Sigmoid colon (tissue), 7 donors: ENCODE measurements around the gene UBE2N. TPM values are rescaled to one million over a fixed set of nuclear protein-coding genes. Genes with fewer than 3 reads are reported as not detected.

Experiments
- DNase-seq: peaks from one replicate; pipeline ENCODE4 v3.0.0-alpha.2; 2019
- H3K27ac ChIP-seq, 4 donors: fragments of 200-600 bp; sonication (generic); one replicate each; pipeline ENCODE4 v1.5.1; 2016 to 2019; ENCODE audit warnings: mild to moderate bottlenecking in 1 of 4
- H3K27me3 ChIP-seq, 3 donors: fragments of 200-600 bp; sonication (generic); one replicate each; pipeline ENCODE4 v1.5.1; 2019; ENCODE audit warnings: mild to moderate bottlenecking in 1 of 3
- H3K36me3 ChIP-seq, 4 donors: fragments of 200-600 bp; sonication (generic); one replicate each; pipeline ENCODE4 v1.5.1; 2016 to 2019
- H3K4me1 ChIP-seq, 4 donors: fragments of 200-600 bp; sonication (generic); one replicate each; pipeline ENCODE4 v1.5.1; 2017 to 2019
- H3K4me3 ChIP-seq, 4 donors: fragments of 200-600 bp; sonication (generic); one replicate each; pipeline ENCODE4 v1.5.1; 2017 to 2019; ENCODE audit warnings: mild to moderate bottlenecking in 2 of 4, moderate library complexity in 1 of 4
- H3K9me3 ChIP-seq, 4 donors: fragments of 200-600 bp in 3 of 4; sonication (generic) in 3 of 4; one replicate each; pipeline versions ENCODE4 v1.5.1 to v1.6.1; 2013 to 2019
- CTCF ChIP-seq, 4 experiments: fragments of 450-650 bp in 3 of 4; fragments of 200-600 bp in 1 of 4; IDR thresholded peaks; one replicate each; pipeline ENCODE4 v1.5.1; 2016 to 2019; ENCODE audit warnings: antibody characterized with exemption in 4 of 4, mild to moderate bottlenecking in 3 of 4, moderate library complexity in 2 of 4
- EP300 ChIP-seq, 4 donors: sonication (generic); formaldehyde crosslinking; IDR thresholded peaks; one replicate each; pipeline ENCODE4 v1.6.1; 2017; ENCODE audit warnings: antibody characterized with exemption in 4 of 4
- POLR2A ChIP-seq, 2 donors: fragments of 450-650 bp; IDR thresholded peaks; one replicate each; pipeline ENCODE4 v1.6.1; 2016; ENCODE audit warnings: antibody characterized with exemption in 2 of 2, mild to moderate bottlenecking in 2 of 2, moderate library complexity in 2 of 2
- POLR2AphosphoS5 ChIP-seq, 4 donors: sonication (generic); formaldehyde crosslinking; IDR thresholded peaks; one replicate each; pipeline ENCODE4 v1.6.1; 2017; ENCODE audit warnings: antibody characterized with exemption in 4 of 4
- WGBS, 2 donors: extraction: QIAGEN DNeasy Blood & Tissue Kit; methylation state at CpG; one replicate each; pipeline ENCODE4 v1.1.7; 2013; 5-methylcytosine and 5-hydroxymethylcytosine counted together
- intact Hi-C: fragments of 100-400 bp; cut with DNase I; formaldehyde crosslinking; loops from one replicate; pipeline ENCODE4 v1.15.1; 2023
- polyA plus RNA-seq, 3 donors: library from polyadenylated mRNA; stranded (reverse); fragments of 200-250 nt; gene quantifications; one replicate each; pipeline ENCODE4 v1.2.3, GENCODE V29; 2013
- total RNA-seq, 4 donors: library from RNA; depleted of rRNA; stranded (reverse); fragments of >200 nt; gene quantifications; one replicate each; pipeline ENCODE4 v1.1.0, GENCODE V29; 2016
- donor health status: healthy with polysubstance abuse.
- donor health status: Bipolar disorder and iron deficiency.
- donor health status: healthy.

UBE2N gene
- total and polyA plus RNA-seq, 7 donors, result 23.0 to 102 (median 28.0) TPM

- Histone ChIP-seq H3K4me1 (peaks cover under 1 to 32% (median 15%) of the 10 kb centered on the region in 4 donors), H3K27me3 (no peaks in the 10 kb centered on the region), H3K4me3 (no peak overlapping the region), H3K27ac (peak overlapping the region; percentile 94 to 97 (median 96)), H3K9me3 (no peaks in the 10 kb centered on the region), H3K36me3 (no peaks in the 10 kb centered on the region)
- intact Hi-C loops, result loop anchor here (5.0 to 10.0 kb wide), 3 partner anchors 194 to 451 kb away; partner anchors contain the start of gene EEA1
- TF ChIP-seq POLR2AphosphoS5 (IDR thresholded peaks at IDR 0.05) (no peak), POLR2A (IDR thresholded peaks at IDR 0.05) (no peak), EP300 (IDR thresholded peaks at IDR 0.05) (no peak), CTCF (IDR thresholded peaks at IDR 0.05) (no peak)
- WGBS, 2 donors, result 94% methylated on average over 6 of the region's 6 CpGs
- DNase-seq, result no peak
Observed at GRCh38 chr12:93375906-93376305, 65.8 kb downstream of the UBE2N start.

DNA sequence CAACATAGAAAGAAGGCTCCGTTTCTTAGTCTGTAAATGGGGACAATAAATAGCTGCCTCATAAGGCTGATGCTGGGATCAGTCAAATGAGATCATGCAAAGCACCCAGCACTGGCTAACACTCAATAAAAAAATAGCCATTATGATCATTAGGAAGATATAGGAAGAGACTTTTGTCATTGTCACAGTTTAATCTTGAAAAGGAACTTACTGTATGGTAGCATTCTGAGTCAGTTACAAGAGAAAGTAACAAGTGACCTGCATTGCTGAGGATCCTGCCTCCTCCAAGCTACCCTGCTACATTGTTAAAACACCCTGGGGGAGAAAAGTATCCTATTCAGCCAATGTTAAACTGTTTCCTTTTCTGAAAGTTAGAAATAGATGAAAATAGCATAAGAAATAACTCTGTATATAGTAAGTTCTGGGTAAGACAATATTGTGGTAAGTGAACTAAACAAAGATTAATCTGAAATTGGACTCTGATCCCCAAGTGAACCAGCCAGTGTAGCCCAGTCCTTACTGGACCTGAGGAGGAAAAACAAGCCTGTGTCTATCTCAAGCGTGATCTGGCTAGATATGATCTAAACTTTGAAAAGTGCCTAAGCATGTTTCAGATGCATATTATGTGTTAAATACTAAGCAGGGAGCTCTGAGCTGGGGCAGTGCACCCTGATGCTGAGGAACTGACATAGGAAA lies 67.6 kb downstream of the UBE2N start:
- intact Hi-C loops, result loop anchor here (10.0 kb wide), 1 partner anchor 449 kb away; the partner anchor contains the start of gene EEA1
- WGBS, 2 donors, result 22 to 66% methylated on average over 2 of the region's 2 CpGs
- DNase-seq, result no peak
- no peaks in the 10 kb centered on the region for H3K9me3 ChIP-seq
- H3K4me1 ChIP-seq, result peaks cover 0 to 19% (median 5%) of the 10 kb centered on the region in 4 donors
- no peak overlapping the region for H3K27ac ChIP-seq
- H3K4me3 ChIP-seq, result no peak overlapping the region
- no peak for TF ChIP-seq POLR2A (IDR thresholded peaks at IDR 0.05)
- TF ChIP-seq EP300 (IDR thresholded peaks at IDR 0.05), result no peak
- H3K27me3 ChIP-seq, result no peaks in the 10 kb centered on the region
- H3K36me3 ChIP-seq, result no peaks in the 10 kb centered on the region

- 96 to 98% methylated on average over 6 of the region's 6 CpGs for WGBS, 2 donors
- H3K27ac ChIP-seq, result no peak overlapping the region
- intact Hi-C loops, result loop anchor here (10.0 kb wide), 1 partner anchor 446 kb away; the partner anchor contains the start of gene EEA1
- DNase-seq, result no peak
- no peaks in the 10 kb centered on the region for H3K36me3 ChIP-seq
- no peaks in the 10 kb centered on the region for H3K9me3 ChIP-seq
- H3K4me1 ChIP-seq, result peaks cover 0 to 5% (median 0%) of the 10 kb centered on the region in 4 donors
- no peak overlapping the region for H3K4me3 ChIP-seq
- no peaks in the 10 kb centered on the region for H3K27me3 ChIP-seq
- TF ChIP-seq EP300 (IDR thresholded peaks at IDR 0.05) (no peak), POLR2A (IDR thresholded peaks at IDR 0.05) (no peak), CTCF (IDR thresholded peaks at IDR 0.05) (no peak), POLR2AphosphoS5 (IDR thresholded peaks at IDR 0.05) (no peak)
Observed at GRCh38 chr12:93370947-93371346, 70.8 kb downstream of the UBE2N start.

GRCh38 chr12:93369505-93369904 lies 72.2 kb downstream of the UBE2N start:
- intact Hi-C loops, result no loop called here
- no peaks in the 10 kb centered on the region for H3K9me3 ChIP-seq
- no peaks in the 10 kb centered on the region for H3K4me1 ChIP-seq
- no peak overlapping the region for H3K4me3 ChIP-seq
- no peak overlapping the region for H3K27ac ChIP-seq
- TF ChIP-seq EP300 (IDR thresholded peaks at IDR 0.05), result no peak
- no peak for TF ChIP-seq POLR2A (IDR thresholded peaks at IDR 0.05)
- no peak for TF ChIP-seq CTCF (IDR thresholded peaks at IDR 0.05)
- TF ChIP-seq POLR2AphosphoS5 (IDR thresholded peaks at IDR 0.05), result no peak
- H3K36me3 ChIP-seq, result no peaks in the 10 kb centered on the region
- no peak for DNase-seq
- H3K27me3 ChIP-seq, result no peaks in the 10 kb centered on the region

DNA sequence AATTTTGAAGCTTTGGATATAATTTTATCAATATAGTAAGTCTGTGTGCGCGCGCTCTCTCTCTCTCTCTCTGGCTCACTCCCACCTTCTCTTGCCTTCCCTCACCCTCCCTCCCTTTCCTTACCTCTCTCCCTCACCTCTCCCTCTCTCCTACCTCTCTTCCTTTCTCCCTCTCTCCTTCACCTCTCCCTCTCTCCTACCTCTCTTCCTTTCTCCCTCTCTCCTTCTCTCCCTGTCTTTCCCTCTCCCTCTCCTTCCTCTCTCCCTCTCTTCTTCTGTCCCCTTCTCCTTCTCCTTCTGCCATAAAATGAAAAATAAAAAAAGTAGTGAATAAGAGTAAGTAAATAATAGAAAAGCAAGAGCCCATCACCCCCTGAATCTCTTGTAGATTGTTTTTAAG lies 73.0 kb downstream of the UBE2N start:
- intact Hi-C loops, result no loop called here
- Histone ChIP-seq H3K27ac (no peak overlapping the region), H3K4me3 (no peak overlapping the region), H3K4me1 (no peaks in the 10 kb centered on the region), H3K9me3 (no peaks in the 10 kb centered on the region), H3K27me3 (no peaks in the 10 kb centered on the region), H3K36me3 (no peaks in the 10 kb centered on the region)
- TF ChIP-seq POLR2A (IDR thresholded peaks at IDR 0.05) (no peak), POLR2AphosphoS5 (IDR thresholded peaks at IDR 0.05) (no peak), CTCF (IDR thresholded peaks at IDR 0.05) (no peak), EP300 (IDR thresholded peaks at IDR 0.05) (no peak)
- no peak for DNase-seq
- 97 to 98% methylated on average over 3 of the region's 3 CpGs for WGBS, 2 donors
